Glutamatergic neuron (in vitro differentiated cells): ENCODE results near the gene NDUFB7. TPM values are rescaled to one million over a fixed set of nuclear protein-coding genes. Genes with fewer than 3 reads are reported as not detected.

ENCODE experiments used
- DNase-seq: peaks from one replicate; pipeline ENCODE4 v3.0.0; 2022
- H3K27ac Mint-ChIP-seq: one replicate; pipeline ENCODE4 v1.8.0; 2020; ENCODE audit warnings: mild to moderate bottlenecking, mixed read lengths, inconsistent platforms; ENCODE audit not compliant: unreplicated experiment
- H3K27me3 Mint-ChIP-seq: one replicate; pipeline ENCODE4 v1.8.0; 2020; ENCODE audit warnings: mild to moderate bottlenecking, moderate library complexity, mixed read lengths, inconsistent platforms; ENCODE audit not compliant: unreplicated experiment
- H3K36me3 Mint-ChIP-seq: one replicate; pipeline ENCODE4 v1.8.0; 2020; ENCODE audit warnings: mild to moderate bottlenecking, mixed read lengths, inconsistent platforms; ENCODE audit not compliant: unreplicated experiment
- H3K4me1 Mint-ChIP-seq: one replicate; pipeline ENCODE4 v1.8.0; 2020; ENCODE audit warnings: mild to moderate bottlenecking, low read depth, mixed read lengths, inconsistent platforms; ENCODE audit not compliant: unreplicated experiment
- H3K4me3 Mint-ChIP-seq: one replicate; pipeline ENCODE4 v1.8.0; 2020; ENCODE audit warnings: mild to moderate bottlenecking, mixed read lengths, inconsistent platforms; ENCODE audit not compliant: unreplicated experiment
- H3K9me3 Mint-ChIP-seq: one replicate; pipeline ENCODE4 v1.8.0; 2020; ENCODE audit warnings: mild to moderate bottlenecking, moderate library complexity, mixed read lengths, inconsistent platforms; ENCODE audit not compliant: unreplicated experiment
- CTCF ChIP-seq: fragments of 200-600 bp; sonication (generic); IDR thresholded peaks from one replicate; pipeline ENCODE4 v1.5.0; 2021; ENCODE audit not compliant: partially characterized antibody, unreplicated experiment
- total RNA-seq: library from RNA; stranded (reverse); fragmentation: NEBNext Ultra II Directional; extraction: Animal tissue kit (Norgen Biotek cat#: 25700); gene quantifications from one replicate; pipeline ENCODE4 v1.2.1, GENCODE V29; 2021; ENCODE audit not compliant: unreplicated experiment

Gene NDUFB7
- total RNA-seq, 1 donor from 2014 or later, result 145 TPM

- Mint-ChIP-seq H3K27me3 (peaks cover 5% of the 10 kb centered on the region), H3K4me3 (no peak overlapping the region), H3K36me3 (no peaks in the 10 kb centered on the region), H3K9me3 (peaks cover 12% of the 10 kb centered on the region), H3K4me1 (peaks cover 15% of the 10 kb centered on the region), H3K27ac (no peak overlapping the region)
- TF ChIP-seq CTCF, result no peak
- no peak for DNase-seq
Observed at GRCh38 chr19:14520543-14520942, 51.3 kb downstream of the NDUFB7 start.

- Mint-ChIP-seq H3K4me3 (peak overlapping the region; percentile 68), H3K9me3 (peaks cover 15% of the 10 kb centered on the region), H3K27ac (no peak overlapping the region)
Observed at GRCh38 chr19:14519860-14520407, 51.9 kb downstream of the NDUFB7 start.

GRCh38 chr19:14519245-14519859 lies 52.5 kb downstream of the NDUFB7 start:
- Mint-ChIP-seq H3K27me3 (peaks cover 6% of the 10 kb centered on the region), H3K9me3 (peaks cover 15% of the 10 kb centered on the region), H3K27ac (no peak overlapping the region), H3K36me3 (peaks cover 10% of the 10 kb centered on the region), H3K4me1 (peaks cover 25% of the 10 kb centered on the region), H3K4me3 (peak overlapping the region; percentile 80)
- no peak for DNase-seq
- no peak for TF ChIP-seq CTCF

More at GRCh38 chr19:14519860-14520407, 51.9 kb downstream of the NDUFB7 start:
- Mint-ChIP-seq H3K36me3 (peaks cover 6% of the 10 kb centered on the region), H3K27me3 (peaks cover 6% of the 10 kb centered on the region), H3K4me1 (peaks cover 20% of the 10 kb centered on the region)
- DNase-seq, result no peak
- no peak for TF ChIP-seq CTCF

- no peak for TF ChIP-seq CTCF
- DNase-seq, result peak; percentile 77
- H3K27ac Mint-ChIP-seq, result peak within 1 kb of the TSS; percentile 43
- H3K9me3 Mint-ChIP-seq, result peaks cover 16% of the 10 kb centered on the region
- peaks cover 10% of the 10 kb centered on the region for H3K36me3 Mint-ChIP-seq
- peaks cover 6% of the 10 kb centered on the region for H3K27me3 Mint-ChIP-seq
- H3K4me3 Mint-ChIP-seq, result peak within 1 kb of the TSS; percentile 86
- peaks cover 25% of the 10 kb centered on the region for H3K4me1 Mint-ChIP-seq
Observed at GRCh38 chr19:14517840-14518505, 53.9 kb downstream of the NDUFB7 start, which contains the start of gene DNAJB1. TSS of gene DNAJB1 (minus strand) at chr19:14518397. CDS start at chr19:14518349, 48 bp downstream.

- peak overlapping the region; percentile 35 for H3K27ac Mint-ChIP-seq
- peak overlapping the region; percentile 84 for H3K4me3 Mint-ChIP-seq
- H3K4me1 Mint-ChIP-seq, result peaks cover 25% of the 10 kb centered on the region
- no peak for DNase-seq
- peaks cover 16% of the 10 kb centered on the region for H3K9me3 Mint-ChIP-seq
- peaks cover 6% of the 10 kb centered on the region for H3K27me3 Mint-ChIP-seq
- peaks cover 10% of the 10 kb centered on the region for H3K36me3 Mint-ChIP-seq
- no peak for TF ChIP-seq CTCF
Observed at GRCh38 chr19:14517446-14517839, 54.4 kb downstream of the NDUFB7 start.
